GM18508 (cell line): ENCODE measurements around the gene STX10.
"Not testable (repeated sequence)": the region's sequence is repeated elsewhere in the genome, so short reads cannot be mapped to it uniquely, and the experiment has no call there.

ENCODE experiments used
- ATAC-seq: cut with Tn5 transposase; IDR thresholded peaks from one replicate; pipeline ENCODE4 v1.9.1; 2021; ENCODE audit warnings: moderate number of reproducible peaks; ENCODE audit not compliant: insufficient read depth, unreplicated experiment

The STX10 gene

GRCh38 chr19:13150187-13150930 lies at the start of gene STX10, which contains the start of gene IER2:
STX10 (minus strand) TSS chr19:13150375; CDS start chr19:13150173, 202 bp downstream.
IER2 (plus strand) TSS chr19:13150411; CDS start chr19:13153187, 2,776 bp downstream.
- peak; percentile 27 for ATAC-seq

- no peak for ATAC-seq
These were observed 48.5 kb upstream of the STX10 start for GRCh38 chr19:13198634-13199033.

- no peak for ATAC-seq
These were observed 45.5 kb upstream of the STX10 start for GRCh38 chr19:13195678-13196077.

- no peak for ATAC-seq
These were observed 40.8 kb upstream of the STX10 start for GRCh38 chr19:13190781-13191540.

GRCh38 chr19:13189600-13189999 lies 39.4 kb upstream of the STX10 start:
- ATAC-seq: no peak

- no peak for ATAC-seq
These were observed 37.2 kb upstream of the STX10 start for GRCh38 chr19:13187419-13187818.

- ATAC-seq: not testable (repeated sequence)
These were observed 36.5 kb upstream of the STX10 start for GRCh38 chr19:13186688-13187087.

GRCh38 chr19:13185763-13186657 lies 35.8 kb upstream of the STX10 start:
- ATAC-seq: not testable (repeated sequence)

- not testable (repeated sequence) for ATAC-seq
These were observed 34.8 kb upstream of the STX10 start for GRCh38 chr19:13184926-13185325.

GRCh38 chr19:13181747-13182388 lies 31.7 kb upstream of the STX10 start:
- no peak for ATAC-seq

GRCh38 chr19:13178291-13178690 lies 28.1 kb upstream of the STX10 start:
- not testable (repeated sequence) for ATAC-seq

GRCh38 chr19:13177584-13177983 lies 27.4 kb upstream of the STX10 start:
- not testable (repeated sequence) for ATAC-seq

- ATAC-seq: no peak
These were observed 26.2 kb upstream of the STX10 start for GRCh38 chr19:13176345-13176744.

GRCh38 chr19:13173139-13173737 lies 23.1 kb upstream of the STX10 start:
- no peak for ATAC-seq

- no peak for ATAC-seq
These were observed 22.4 kb upstream of the STX10 start for GRCh38 chr19:13172346-13173138.

GRCh38 chr19:13171146-13171545 lies 21.0 kb upstream of the STX10 start:
- no peak for ATAC-seq

GRCh38 chr19:13169769-13170168 lies 19.6 kb upstream of the STX10 start:
- no peak for ATAC-seq

- not testable (repeated sequence) for ATAC-seq
These were observed 16.0 kb upstream of the STX10 start for GRCh38 chr19:13166151-13166550.
